Liver (tissue), 9 donors: ENCODE data around the gene BSX. TPM values are rescaled to one million over a fixed set of nuclear protein-coding genes. Genes with fewer than 3 reads are reported as not detected.
A peak's percentile ranks its signal among the peaks of the same experiment; 100 is the strongest.

Experiments used
- DNase-seq: peaks from one replicate; pipeline ENCODE4 v3.0.0-alpha.2; 2017; ENCODE audit warnings: low spot score
- H3K27ac ChIP-seq, 2 donors: one replicate each; pipeline ENCODE4 v1.7.0; 2013; ENCODE audit warnings: inconsistent platforms in 2 of 2, low read length in 2 of 2, control low read depth in 1 of 2, low read depth in 1 of 2, mild to moderate bottlenecking in 1 of 2
- H3K27me3 ChIP-seq, 4 donors: one replicate each; pipeline versions ENCODE4 v1.6.1 to v1.7.0; 2013; ENCODE audit warnings: low read length in 3 of 4, inconsistent platforms in 1 of 4, mild to moderate bottlenecking in 1 of 4, moderate library complexity in 1 of 4; ENCODE audit not compliant: control insufficient read depth in 4 of 4, insufficient read depth in 4 of 4
- H3K36me3 ChIP-seq, 4 donors: one replicate each; pipeline versions ENCODE4 v1.6.1 to v1.7.0; 2013; ENCODE audit warnings: low read length in 3 of 4, mild to moderate bottlenecking in 3 of 4, low read depth in 1 of 4, moderate library complexity in 1 of 4; ENCODE audit not compliant: control insufficient read depth in 4 of 4, insufficient read depth in 3 of 4
- H3K4me1 ChIP-seq, 4 donors: one replicate each; pipeline versions ENCODE4 v1.6.1 to v1.7.0; 2013; ENCODE audit warnings: low read length in 3 of 4, mild to moderate bottlenecking in 3 of 4, moderate library complexity in 1 of 4; ENCODE audit not compliant: control insufficient read depth in 4 of 4, insufficient read depth in 4 of 4
- H3K4me3 ChIP-seq, 3 donors: one replicate each; pipeline versions ENCODE4 v1.6.1 to v1.7.0; 2013; ENCODE audit warnings: low read length in 3 of 3, control low read depth in 1 of 3, low read depth in 1 of 3, mild to moderate bottlenecking in 1 of 3
- H3K9ac ChIP-seq, 2 donors: one replicate each; pipeline ENCODE4 v1.7.0; 2013; ENCODE audit warnings: low read length in 2 of 2, mild to moderate bottlenecking in 2 of 2, moderate library complexity in 2 of 2, control low read depth in 1 of 2, low read depth in 1 of 2
- H3K9me3 ChIP-seq, 4 donors: one replicate each; pipeline versions ENCODE4 v1.6.1 to v1.7.0; 2013; ENCODE audit warnings: low read length in 3 of 4; ENCODE audit not compliant: control insufficient read depth in 4 of 4
- ATF3 ChIP-seq: IDR thresholded peaks from 2 replicates; pipeline ENCODE4 v1.6.1; 2016; ENCODE audit warnings: antibody characterized with exemption
- GABPA ChIP-seq, 2 donors: IDR thresholded peaks in 1 of 2; conservative IDR thresholded peaks in 1 of 2; 2 replicates each; pipeline ENCODE4 v1.6.1; 2016; ENCODE audit warnings: antibody characterized with exemption in 2 of 2, mild to moderate bottlenecking in 1 of 2, moderate library complexity in 1 of 2
- HNF4A ChIP-seq, 2 donors: conservative IDR thresholded peaks; 2 replicates each; pipeline ENCODE4 v1.6.1; 2016; ENCODE audit warnings: antibody characterized with exemption in 2 of 2, mild to moderate bottlenecking in 2 of 2
- HNF4G ChIP-seq: IDR thresholded peaks from 2 replicates; pipeline ENCODE4 v1.6.1; 2016; ENCODE audit warnings: antibody characterized with exemption
- JUND ChIP-seq, 2 donors: IDR thresholded peaks; 2 replicates each; pipeline ENCODE4 v1.6.1; 2016; ENCODE audit warnings: antibody characterized with exemption in 2 of 2
- MAX ChIP-seq: IDR thresholded peaks from 2 replicates; pipeline ENCODE4 v1.6.1; 2016; ENCODE audit warnings: antibody characterized with exemption
- NR2F2 ChIP-seq: IDR thresholded peaks from 2 replicates; pipeline ENCODE4 v1.6.1; 2016; ENCODE audit warnings: antibody characterized with exemption
- RAD21 ChIP-seq, 2 donors: IDR thresholded peaks; 2 replicates each; pipeline ENCODE4 v1.6.1; 2016; ENCODE audit warnings: antibody characterized with exemption in 2 of 2, mild to moderate bottlenecking in 2 of 2
- REST ChIP-seq: IDR thresholded peaks from 2 replicates; pipeline ENCODE4 v1.6.1; 2016; ENCODE audit warnings: antibody characterized with exemption, mild to moderate bottlenecking
- SP1 ChIP-seq: IDR thresholded peaks from 2 replicates; pipeline ENCODE4 v1.6.1; 2018; ENCODE audit warnings: antibody characterized with exemption, mild to moderate bottlenecking
- TAF1 ChIP-seq: conservative IDR thresholded peaks from 2 replicates; pipeline ENCODE4 v1.6.1; 2016; ENCODE audit warnings: antibody characterized with exemption, mild to moderate bottlenecking
- YY1 ChIP-seq: IDR thresholded peaks from 2 replicates; pipeline ENCODE4 v1.6.1; 2016; ENCODE audit warnings: antibody characterized with exemption, mild to moderate bottlenecking
- ZBTB33 ChIP-seq: IDR thresholded peaks from 2 replicates; pipeline ENCODE4 v1.6.1; 2016; ENCODE audit warnings: antibody characterized with exemption
- WGBS: extraction: QIAGEN DNeasy Blood & Tissue Kit; methylation state at CpG from one replicate; pipeline ENCODE4 v1.1.7; 2013; 5-methylcytosine and 5-hydroxymethylcytosine counted together
- polyA plus RNA-seq, 2 donors: library from polyadenylated mRNA; stranded (reverse) in 1 of 2; unstranded in 1 of 2; fragments of 200-250 nt in 1 of 2; fragments of >200 nt in 1 of 2; fragmentation: Nextera tagmentation in 1 of 2; extraction: Ambion mirVana in 1 of 2; gene quantifications; one replicate each; pipeline versions ENCODE4 v1.2.1 to v1.2.3, GENCODE V29; 2013 to 2015
- total RNA-seq, 2 donors: library from RNA; depleted of rRNA; stranded (reverse); fragments of >200 nt; gene quantifications; one replicate each; pipeline ENCODE4 v1.2.3, GENCODE V29; 2014
- donor health status: healthy.
- donor health status: healthy.
- donor health status: healthy.
- donor health status: healthy.
- donor health status: healthy.

BSX gene
- total and polyA plus RNA-seq, 4 donors: not detected

- peak overlapping the region in 1 of 2 donors; percentile 12 for H3K9ac ChIP-seq
- no peak for TF ChIP-seq JUND (IDR thresholded peaks at IDR 0.05)
- peak; percentile 6 for TF ChIP-seq REST
- H3K9me3 ChIP-seq: no peaks in the 10 kb centered on the region
- no peak overlapping the region for H3K27ac ChIP-seq
- H3K27me3 ChIP-seq: peaks cover 5 to 36% (median 27%) of the 10 kb centered on the region in 4 donors
- 1% methylated on average over 59 of the region's 59 CpGs for WGBS
- H3K4me1 ChIP-seq: peaks cover 2 to 15% (median 7%) of the 10 kb centered on the region in 4 donors
- no peaks in the 10 kb centered on the region for H3K36me3 ChIP-seq
- no peak for DNase-seq
- peak overlapping the region; percentile 28 to 83 (median 44) for H3K4me3 ChIP-seq
Measured at GRCh38 chr11:122984186-122985011, 2.8 kb upstream of the BSX start.

GRCh38 chr11:122983438-122984185, 2.0 kb upstream of the BSX start:
- TF ChIP-seq HNF4A (conservative IDR thresholded peaks at IDR 0.05) (no peak), RAD21 (IDR thresholded peaks at IDR 0.05) (no peak), MAX (no peak), NR2F2 (no peak), TAF1 (no peak), ATF3 (no peak), YY1 (no peak), ZBTB33 (no peak), JUND (IDR thresholded peaks at IDR 0.05) (no peak), HNF4G (no peak), GABPA (IDR thresholded peaks at IDR 0.05 in 1 of 2, conservative IDR thresholded peaks at IDR 0.05 in 1 of 2) (no peak), SP1 (no peak)
- no peak for DNase-seq

More at GRCh38 chr11:122983438-122984185, 2.0 kb upstream of the BSX start:
- Histone ChIP-seq H3K36me3 (no peaks in the 10 kb centered on the region), H3K9me3 (no peaks in the 10 kb centered on the region), H3K27ac (no peak overlapping the region), H3K27me3 (peaks cover 8 to 38% (median 30%) of the 10 kb centered on the region in 4 donors), H3K9ac (no peak overlapping the region), H3K4me3 (peak overlapping the region; percentile 28 to 83 (median 44)), H3K4me1 (peaks cover 2 to 15% (median 7%) of the 10 kb centered on the region in 4 donors)
- 12% methylated on average over 26 of the region's 26 CpGs for WGBS
